Neuronal stem cell (in vitro differentiated cells): Measurements from ENCODE around the gene WDR1.

Source experiments
- DNase-seq: peaks from one replicate; pipeline ENCODE4 v3.0.0-alpha.2; 2013; ENCODE audit warnings: low spot score
- H2AFZ ChIP-seq: one replicate; pipeline ENCODE4 v1.6.1; 2013; ENCODE audit warnings: mild to moderate bottlenecking, low read length, inconsistent platforms
- H2AK5ac ChIP-seq: 2 replicates; pipeline ENCODE4 v1.6.1; 2013; ENCODE audit warnings: low read depth, mild to moderate bottlenecking, inconsistent platforms, low read length, moderate library complexity, mixed read lengths
- H2BK120ac ChIP-seq: 2 replicates; pipeline ENCODE4 v1.6.1; 2013; ENCODE audit warnings: low read depth, mild to moderate bottlenecking, inconsistent platforms, low read length, moderate library complexity, mixed read lengths
- H2BK12ac ChIP-seq: one replicate; pipeline ENCODE4 v1.6.1; 2013; ENCODE audit warnings: low read length, inconsistent platforms
- H2BK15ac ChIP-seq: 2 replicates; pipeline ENCODE4 v1.6.1; 2013; ENCODE audit warnings: mild to moderate bottlenecking, low read length, inconsistent platforms, mixed read lengths
- H2BK5ac ChIP-seq: one replicate; pipeline ENCODE4 v1.6.1; 2013; ENCODE audit warnings: inconsistent platforms, mild to moderate bottlenecking, low read length, moderate library complexity
- H3K14ac ChIP-seq: one replicate; pipeline ENCODE4 v1.6.1; 2013; ENCODE audit warnings: low read length, inconsistent platforms
- H3K18ac ChIP-seq: 2 replicates; pipeline ENCODE4 v1.6.1; 2013; ENCODE audit warnings: low read length, inconsistent platforms
- H3K23ac ChIP-seq: 2 replicates; pipeline ENCODE4 v1.6.1; 2013; ENCODE audit warnings: low read depth, mild to moderate bottlenecking, mixed read lengths, low read length, inconsistent platforms; ENCODE audit not compliant: poor library complexity
- H3K27ac ChIP-seq: replicated peaks from 3 replicates; pipeline ENCODE4 v1.5.1; 2013; ENCODE audit warnings: low read length, inconsistent platforms
- H3K27me3 ChIP-seq, 3 experiments: 2 replicates each; pipeline ENCODE4 v1.6.1; 2013; ENCODE audit warnings: low read length in 3 of 3, mild to moderate bottlenecking in 2 of 3, inconsistent platforms in 1 of 3, low read depth in 1 of 3, mixed read lengths in 1 of 3, moderate library complexity in 1 of 3; ENCODE audit not compliant: control insufficient read depth in 3 of 3, insufficient read depth in 3 of 3
- H3K36me3 ChIP-seq, 2 donors: replicated peaks in 1 of 2; 2 replicates each; pipeline ENCODE4 v1.6.1; 2013; ENCODE audit warnings: low read length in 2 of 2; ENCODE audit not compliant: control insufficient read depth in 2 of 2, insufficient read depth in 2 of 2
- H3K4ac ChIP-seq: 2 replicates; pipeline ENCODE4 v1.6.1; 2013; ENCODE audit warnings: inconsistent platforms, mild to moderate bottlenecking, low read length, moderate library complexity
- H3K4me1 ChIP-seq, 2 donors: 1 replicate in 1 of 2; 2 replicates in 1 of 2; pipeline ENCODE4 v1.6.1; 2013; ENCODE audit warnings: low read length in 2 of 2, low read depth in 1 of 2; ENCODE audit not compliant: control insufficient read depth in 2 of 2, insufficient read depth in 1 of 2
- H3K4me2 ChIP-seq: one replicate; pipeline ENCODE4 v1.6.1; 2013; ENCODE audit warnings: mild to moderate bottlenecking, low read length, inconsistent platforms; ENCODE audit not compliant: insufficient read depth, poor library complexity, severe bottlenecking
- H3K4me3 ChIP-seq, 2 donors: 2 replicates each; pipeline ENCODE4 v1.5.1; 2013; ENCODE audit warnings: low read length in 2 of 2, mild to moderate bottlenecking in 2 of 2, inconsistent platforms in 1 of 2, moderate library complexity in 1 of 2
- H3K79me1 ChIP-seq: one replicate; pipeline ENCODE4 v1.6.1; 2013; ENCODE audit warnings: low read depth, mild to moderate bottlenecking, inconsistent platforms, low read length, moderate library complexity
- H3K9ac ChIP-seq: one replicate; pipeline ENCODE4 v1.6.1; 2013; ENCODE audit warnings: mild to moderate bottlenecking, low read depth, low read length, inconsistent platforms; ENCODE audit not compliant: poor library complexity
- H3K9me3 ChIP-seq, 2 donors: replicated peaks in 1 of 2; 2 replicates each; pipeline versions ENCODE3 to v1.6.1; 2013; ENCODE audit warnings: low read length in 2 of 2, mild to moderate bottlenecking in 2 of 2, inconsistent platforms in 1 of 2, low read depth in 1 of 2, mixed read lengths in 1 of 2, moderate library complexity in 1 of 2; ENCODE audit not compliant: control insufficient read depth in 2 of 2, insufficient read depth in 1 of 2
- H4K8ac ChIP-seq: one replicate; pipeline ENCODE4 v1.6.1; 2013; ENCODE audit warnings: low read depth, mild to moderate bottlenecking, inconsistent platforms, low read length, moderate library complexity
- H4K91ac ChIP-seq: one replicate; pipeline ENCODE4 v1.6.1; 2013; ENCODE audit warnings: low read length, low read depth, mild to moderate bottlenecking, inconsistent platforms; ENCODE audit not compliant: poor library complexity
- WGBS, 2 donors: extraction: QIAGEN DNeasy Blood & Tissue Kit; methylation state at CpG; one replicate each; pipeline ENCODE4 v1.1.7; 2013; ENCODE audit warnings: missing lambda C conversion rate in 2 of 2, mixed read lengths in 1 of 2; ENCODE audit not compliant: insufficient read length in 2 of 2, insufficient replicate concordance in 1 of 2; ENCODE audit errors: extremely low coverage in 2 of 2; 5-methylcytosine and 5-hydroxymethylcytosine counted together

WDR1 gene

GRCh38 chr4:10113362-10114047, 3.1 kb downstream of the WDR1 start:
- H3K14ac ChIP-seq: no peak overlapping the region

GRCh38 chr4:10112658-10113284, 3.8 kb downstream of the WDR1 start:
- peaks cover 56 to 81% of the 10 kb centered on the region in 2 donors for H3K36me3 ChIP-seq

More at GRCh38 chr4:10113362-10114047, 3.1 kb downstream of the WDR1 start:
- Histone ChIP-seq H3K9ac (no peak overlapping the region), H2AFZ (no peak overlapping the region), H4K8ac (no peak overlapping the region), H2BK120ac (no peak overlapping the region), H3K27me3 (no peaks in the 10 kb centered on the region), H3K79me1 (peaks cover 8% of the 10 kb centered on the region), H3K27ac (no peak overlapping the region), H3K23ac (no peak overlapping the region), H3K18ac (no peak overlapping the region), H4K91ac (no peak overlapping the region), H3K36me3 (peaks cover 51 to 74% of the 10 kb centered on the region in 2 donors), H2AK5ac (no peak overlapping the region), H3K4me3 (no peak overlapping the region), H3K4ac (no peak overlapping the region), H2BK12ac (no peak overlapping the region), H2BK15ac (no peak overlapping the region), H3K4me2 (no peak overlapping the region), H3K9me3 (no peaks in the 10 kb centered on the region), H3K4me1 (peaks cover 8 to 13% of the 10 kb centered on the region in 2 donors), H2BK5ac (no peak overlapping the region)
- no peak for DNase-seq
- WGBS, 2 donors: no CpG with 5 or more reads among the region's 12 CpGs

GRCh38 chr4:10111067-10111801, 5.4 kb downstream of the WDR1 start:
- Histone ChIP-seq H2BK5ac (no peak overlapping the region), H3K27me3 (no peaks in the 10 kb centered on the region), H2BK12ac (no peak overlapping the region), H3K27ac (no peak overlapping the region), H3K18ac (no peak overlapping the region), H2BK15ac (no peak overlapping the region), H3K79me1 (peaks cover 9% of the 10 kb centered on the region), H3K23ac (no peak overlapping the region), H3K14ac (peak overlapping the region; percentile 38), H3K4ac (no peak overlapping the region), H2AFZ (no peak overlapping the region), H3K4me3 (no peak overlapping the region), H3K9me3 (no peaks in the 10 kb centered on the region), H3K9ac (peak overlapping the region; percentile 60), H2BK120ac (no peak overlapping the region), H2AK5ac (no peak overlapping the region), H4K91ac (no peak overlapping the region), H3K36me3 (peaks cover 59 to 97% of the 10 kb centered on the region in 2 donors), H4K8ac (no peak overlapping the region), H3K4me1 (peaks cover 10 to 18% of the 10 kb centered on the region in 2 donors), H3K4me2 (no peak overlapping the region)
- WGBS, 2 donors: no CpG with 5 or more reads among the region's 13 CpGs
- DNase-seq: no peak

More at GRCh38 chr4:10112658-10113284, 3.8 kb downstream of the WDR1 start:
- no peak overlapping the region for H3K4me3 ChIP-seq
- no CpG with 5 or more reads among the region's 16 CpGs for WGBS, 2 donors
- no peaks in the 10 kb centered on the region for H3K27me3 ChIP-seq
- H3K9me3 ChIP-seq: no peaks in the 10 kb centered on the region
- peaks cover 8 to 10% of the 10 kb centered on the region in 2 donors for H3K4me1 ChIP-seq
- no peak overlapping the region for H4K8ac ChIP-seq
- no peak overlapping the region for H2BK15ac ChIP-seq
- DNase-seq: no peak
- H2BK5ac ChIP-seq: no peak overlapping the region
- H3K14ac ChIP-seq: no peak overlapping the region
- no peak overlapping the region for H3K4ac ChIP-seq
- H3K27ac ChIP-seq: no peak overlapping the region
- H2BK12ac ChIP-seq: no peak overlapping the region
- no peak overlapping the region for H2AK5ac ChIP-seq
- no peak overlapping the region for H3K4me2 ChIP-seq
- no peak overlapping the region for H4K91ac ChIP-seq
- H3K23ac ChIP-seq: no peak overlapping the region
- peaks cover 8% of the 10 kb centered on the region for H3K79me1 ChIP-seq
- H3K18ac ChIP-seq: no peak overlapping the region
- H3K9ac ChIP-seq: no peak overlapping the region
- H2AFZ ChIP-seq: no peak overlapping the region
- no peak overlapping the region for H2BK120ac ChIP-seq
